Prostate gland (tissue), 2 donors: ENCODE results near the gene DOK4.

Source experiments
- POLR2A ChIP-seq: fragments of 450-650 bp; IDR thresholded peaks from one replicate; pipeline ENCODE4 v1.6.1; 2016; ENCODE audit warnings: antibody characterized with exemption, mild to moderate bottlenecking
- POLR2AphosphoS5 ChIP-seq: sonication (generic); formaldehyde crosslinking; IDR thresholded peaks from one replicate; pipeline ENCODE4 v1.6.1; 2017; ENCODE audit warnings: antibody characterized with exemption
- TF ChIP-seq, protein P1 (sequence below), 4 experiments: fragments of 200-600 bp in 2 of 4; fragments of 450-650 bp in 2 of 4; sonication (generic) in 2 of 4; IDR thresholded peaks; 1 replicate in 3 of 4; 2 replicates in 1 of 4; pipeline ENCODE4 v1.5.1; 2016 to 2019; ENCODE audit warnings: antibody characterized with exemption in 4 of 4, mild to moderate bottlenecking in 2 of 4, moderate library complexity in 2 of 4

DNA sequence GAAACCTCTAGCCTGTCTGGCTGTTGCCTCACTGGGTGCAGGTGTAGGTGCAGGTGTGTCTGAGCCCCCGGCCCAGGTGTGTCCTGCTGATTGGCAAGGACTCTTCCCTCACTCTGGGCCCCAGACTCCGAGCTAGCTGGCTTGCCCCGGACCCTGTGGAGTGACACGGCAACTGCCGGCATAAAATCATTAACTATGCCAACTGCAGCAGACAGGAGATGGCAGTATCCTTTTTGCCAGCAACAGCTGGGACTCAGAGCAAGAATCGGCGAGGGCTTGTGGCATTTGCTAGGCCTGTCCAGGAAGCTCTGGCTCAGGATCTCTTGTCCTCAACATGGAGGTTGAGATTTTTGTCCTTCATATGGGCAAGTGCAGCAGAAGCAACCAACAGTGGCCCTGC lies 59.9 kb downstream of the DOK4 start:
- TF ChIP-seq POLR2A (no peak), POLR2AphosphoS5 (no peak)
- TF ChIP-seq, protein P1, sequence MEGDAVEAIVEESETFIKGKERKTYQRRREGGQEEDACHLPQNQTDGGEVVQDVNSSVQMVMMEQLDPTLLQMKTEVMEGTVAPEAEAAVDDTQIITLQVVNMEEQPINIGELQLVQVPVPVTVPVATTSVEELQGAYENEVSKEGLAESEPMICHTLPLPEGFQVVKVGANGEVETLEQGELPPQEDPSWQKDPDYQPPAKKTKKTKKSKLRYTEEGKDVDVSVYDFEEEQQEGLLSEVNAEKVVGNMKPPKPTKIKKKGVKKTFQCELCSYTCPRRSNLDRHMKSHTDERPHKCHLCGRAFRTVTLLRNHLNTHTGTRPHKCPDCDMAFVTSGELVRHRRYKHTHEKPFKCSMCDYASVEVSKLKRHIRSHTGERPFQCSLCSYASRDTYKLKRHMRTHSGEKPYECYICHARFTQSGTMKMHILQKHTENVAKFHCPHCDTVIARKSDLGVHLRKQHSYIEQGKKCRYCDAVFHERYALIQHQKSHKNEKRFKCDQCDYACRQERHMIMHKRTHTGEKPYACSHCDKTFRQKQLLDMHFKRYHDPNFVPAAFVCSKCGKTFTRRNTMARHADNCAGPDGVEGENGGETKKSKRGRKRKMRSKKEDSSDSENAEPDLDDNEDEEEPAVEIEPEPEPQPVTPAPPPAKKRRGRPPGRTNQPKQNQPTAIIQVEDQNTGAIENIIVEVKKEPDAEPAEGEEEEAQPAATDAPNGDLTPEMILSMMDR (IDR thresholded peaks at IDR 0.05) = no peak
